Mucosa of gallbladder (tissue), 1 donor: ENCODE measurements around the gene HM13. TPM values are rescaled to one million over a fixed set of nuclear protein-coding genes. Genes with fewer than 3 reads are reported as not detected.
A peak's percentile ranks its signal among the peaks of the same experiment; 100 is the strongest.
"Not testable (repeated sequence)": the region's sequence is repeated elsewhere in the genome, so short reads cannot be mapped to it uniquely, and the experiment has no call there.

ENCODE experiments used
- DNase-seq: peaks from one replicate; pipeline ENCODE4 v3.0.0-alpha.2; 2020; ENCODE audit warnings: low spot score
- total RNA-seq: library from RNA; stranded (reverse); gene quantifications from one replicate; pipeline ENCODE4 v1.2.1, GENCODE V29; 2021
- donor health status: DM: no; HTN: no; CAD: no.

Gene HM13
- total RNA-seq, 1 donor from 2014 or later: 204 TPM

GRCh38 chr20:31567380-31567720 is 53.1 kb downstream of the HM13 start:
- DNase-seq: no peak

- no peak for DNase-seq
Observed at GRCh38 chr20:31568041-31568731, 53.9 kb downstream of the HM13 start.

GRCh38 chr20:31568773-31569162 is 54.5 kb downstream of the HM13 start:
- DNase-seq: no peak

DNA sequence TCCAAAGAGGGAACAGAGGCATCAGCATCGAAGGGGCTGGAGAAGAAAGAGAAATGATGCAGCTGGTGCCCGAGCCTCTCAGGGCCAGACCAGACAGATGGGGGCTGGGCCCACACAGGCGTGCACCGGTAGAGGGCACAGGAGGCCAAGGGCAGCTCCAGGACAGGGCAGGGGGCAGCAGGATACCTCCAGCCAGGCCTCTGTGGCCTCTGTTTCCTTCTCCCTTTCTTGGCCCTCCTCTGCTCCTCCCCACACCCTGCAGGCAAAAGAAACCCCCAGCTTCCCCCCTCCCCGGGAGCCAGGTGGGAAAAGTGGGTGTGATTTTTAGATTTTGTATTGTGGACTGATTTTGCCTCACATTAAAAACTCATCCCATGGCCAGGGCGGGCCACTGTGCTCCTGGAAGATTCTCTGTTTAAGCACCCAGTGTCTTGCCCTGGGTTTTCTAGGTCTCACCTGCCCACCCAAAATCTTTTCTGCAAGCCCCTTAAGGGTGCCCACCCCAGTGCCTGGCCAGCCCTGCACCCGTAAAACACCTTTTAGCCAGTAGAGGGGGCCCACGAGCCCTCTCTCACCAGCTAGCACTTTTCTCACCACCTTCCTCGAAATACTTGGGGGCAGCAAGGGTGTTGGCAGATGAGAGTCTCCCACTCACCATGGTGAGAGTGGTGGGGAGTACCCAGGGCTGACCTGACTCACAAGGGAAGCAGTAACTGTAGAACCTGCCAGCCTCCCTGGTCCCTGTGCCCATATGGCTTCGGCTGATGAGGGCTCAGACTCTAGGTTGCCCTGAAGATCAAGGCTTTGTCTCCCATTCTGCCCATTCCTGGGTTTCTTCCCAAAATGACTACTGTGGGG is 55.1 kb downstream of the HM13 start:
- peak; percentile 40 for DNase-seq

DNA sequence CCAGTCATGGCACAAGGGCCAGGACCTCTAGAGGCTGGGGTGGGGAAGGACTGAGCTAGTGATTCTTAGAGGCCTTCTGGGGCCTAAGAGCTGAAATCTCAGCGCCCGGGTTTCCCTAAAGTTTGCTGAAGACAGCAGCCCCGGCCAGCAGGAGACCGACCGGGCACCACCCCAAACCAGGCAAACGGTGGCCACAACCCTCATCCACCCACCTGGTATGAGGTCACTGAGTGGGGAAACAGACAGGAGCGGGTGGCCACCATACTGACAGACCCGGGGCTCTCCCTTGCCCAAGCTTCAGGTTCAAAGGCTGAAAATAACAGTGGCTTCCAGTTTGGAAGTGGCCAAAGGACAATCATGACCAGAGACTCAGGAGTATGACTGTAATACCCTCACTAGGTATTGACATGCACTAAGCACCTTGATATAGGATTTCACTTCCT is 55.8 kb downstream of the HM13 start:
- no peak for DNase-seq

DNA sequence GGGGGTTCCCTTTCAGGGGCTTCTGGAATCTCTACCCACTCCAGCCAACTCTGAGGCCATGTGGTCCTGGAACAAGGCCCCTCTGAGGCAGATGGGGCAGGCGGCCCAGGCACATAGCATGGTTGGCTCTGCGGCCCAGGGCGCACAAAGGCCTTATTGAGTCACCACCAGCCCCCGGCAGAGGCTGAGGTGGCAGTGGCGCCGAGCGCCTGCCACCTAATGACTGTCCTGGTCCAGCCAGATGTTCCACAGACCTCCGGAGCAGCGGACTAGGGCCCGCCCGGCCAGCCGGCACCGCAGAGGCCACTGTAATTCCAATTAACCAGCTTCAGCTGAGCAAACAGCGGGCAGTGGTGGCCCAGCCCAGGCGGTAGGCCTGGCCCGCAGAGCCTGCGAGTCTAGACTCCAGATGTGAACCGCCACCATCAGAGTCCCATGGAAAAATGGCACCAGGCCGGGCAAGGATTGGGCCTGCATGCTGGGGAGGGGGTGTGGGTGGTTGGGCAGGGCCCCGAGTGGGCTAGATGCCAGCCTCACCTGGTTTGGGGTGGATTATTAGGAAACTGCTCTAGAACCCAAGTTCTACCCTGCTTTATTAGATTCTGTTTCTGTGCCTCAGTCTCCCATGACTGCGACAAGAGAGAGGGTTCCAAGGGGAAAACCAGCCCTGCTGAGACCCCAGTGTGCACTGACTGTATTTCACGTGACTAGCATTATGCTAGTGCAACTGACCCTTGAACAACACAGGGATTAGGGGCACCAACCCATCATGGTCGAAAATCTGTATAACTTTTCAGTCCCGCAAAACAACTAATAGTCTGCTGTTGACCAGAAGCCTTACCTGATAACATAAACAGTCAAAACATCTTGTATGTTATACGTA is 56.7 kb downstream of the HM13 start:
- no peak for DNase-seq

- no peak for DNase-seq
Observed at GRCh38 chr20:31572042-31572700, 57.9 kb downstream of the HM13 start.

GRCh38 chr20:31572701-31573554 is 58.7 kb downstream of the HM13 start:
- peak; percentile 92 for DNase-seq

DNA sequence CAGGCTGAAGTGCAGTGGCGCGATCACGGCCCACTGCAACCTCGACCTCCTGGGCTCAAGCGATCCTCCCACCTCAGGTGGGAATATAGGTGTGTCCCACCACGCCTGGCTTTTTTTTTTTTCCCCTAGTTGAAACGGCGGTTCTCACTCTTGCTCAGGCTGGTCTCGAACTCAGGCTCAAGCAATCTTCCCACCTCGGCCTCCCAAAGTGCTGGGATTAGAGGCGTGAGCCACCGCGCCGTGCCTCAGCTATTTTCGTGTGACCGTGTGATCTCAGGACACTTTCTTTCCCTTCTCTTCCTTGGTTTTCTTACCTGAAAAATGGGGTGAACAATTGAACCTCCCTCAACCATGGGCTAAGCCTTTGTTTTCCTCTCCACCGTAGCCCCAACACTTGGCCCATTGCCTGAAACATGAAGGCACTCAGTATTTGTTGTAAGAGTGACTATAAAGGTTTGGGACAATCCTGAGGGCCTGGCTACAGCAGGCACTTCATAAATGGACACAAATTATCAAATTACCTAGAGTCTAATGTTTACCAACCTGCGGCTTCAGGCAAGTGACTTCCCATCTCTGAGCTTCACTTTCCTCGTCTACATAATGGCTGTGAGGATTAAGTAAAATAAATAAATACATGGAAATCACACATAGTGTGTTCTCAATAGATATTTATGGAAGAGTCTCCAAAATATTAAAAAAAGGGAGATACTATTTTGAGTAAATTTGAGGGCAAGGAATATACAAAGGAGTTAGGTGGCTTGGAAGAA is 59.5 kb downstream of the HM13 start:
- DNase-seq: no peak

- DNase-seq: not testable (repeated sequence)
Observed at GRCh38 chr20:31574986-31575385, 60.7 kb downstream of the HM13 start.

DNA sequence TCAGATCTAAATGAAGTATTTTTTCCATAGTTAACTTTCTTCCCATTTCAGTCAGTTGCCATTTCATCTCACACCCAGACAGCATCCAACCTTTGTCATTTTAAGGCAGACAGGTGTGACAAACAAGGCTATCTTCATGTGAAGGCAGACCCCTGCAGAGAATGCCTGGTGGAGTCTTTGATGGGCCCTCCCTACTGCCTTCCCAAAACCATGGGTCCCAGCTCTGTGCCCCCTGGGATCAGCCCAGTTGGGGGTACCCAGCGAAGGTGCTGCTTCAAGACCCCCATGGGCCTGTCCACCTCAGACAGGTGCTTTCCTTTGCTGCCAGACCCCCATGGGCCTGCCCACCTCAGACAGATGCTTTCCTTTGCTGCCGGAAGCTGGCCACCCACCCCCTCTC is 62.5 kb downstream of the HM13 start:
- DNase-seq: no peak

DNA sequence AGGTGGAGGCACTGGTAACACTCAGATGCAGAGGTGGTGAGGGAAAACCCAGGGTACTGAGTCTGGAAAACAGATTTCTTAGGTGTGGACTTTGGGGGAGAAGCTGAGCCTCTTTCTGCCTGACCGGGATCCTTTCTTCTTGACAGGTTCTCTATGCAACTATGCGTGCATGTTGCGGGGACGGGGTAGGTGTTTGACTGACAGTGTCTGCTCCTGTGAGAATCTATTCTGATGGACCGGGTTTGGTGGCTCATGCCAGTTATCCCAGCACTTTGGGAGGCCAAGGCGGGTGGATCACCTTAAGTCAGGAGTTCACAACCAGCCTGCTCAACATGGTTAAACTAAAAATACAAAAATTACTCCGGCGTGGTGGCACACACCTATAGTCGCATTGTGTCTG is 63.0 kb downstream of the HM13 start:
- DNase-seq: no peak

- DNase-seq: no peak
Observed at GRCh38 chr20:31578448-31579138, 64.4 kb downstream of the HM13 start.

DNA sequence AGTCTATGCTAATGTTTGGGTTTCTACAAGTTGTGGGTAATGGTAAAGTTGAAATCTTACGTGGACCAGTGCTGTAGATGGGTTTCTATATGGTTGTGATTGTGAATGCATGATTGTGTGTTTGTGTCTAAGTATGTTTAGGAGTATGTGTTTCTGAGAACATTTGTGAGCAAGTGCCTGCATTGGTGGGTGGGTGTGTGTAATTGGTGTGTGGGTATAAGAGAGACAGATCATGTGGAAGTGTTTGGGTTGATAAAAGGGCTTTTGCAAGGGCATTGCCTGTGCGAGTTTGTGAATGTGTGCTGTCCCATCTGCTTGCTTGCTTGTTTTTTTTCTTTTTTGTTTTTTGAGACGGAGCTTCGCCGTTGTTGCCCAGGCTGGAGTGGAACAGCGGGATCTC is 65.0 kb downstream of the HM13 start:
- DNase-seq: no peak

- DNase-seq: not testable (repeated sequence)
Observed at GRCh38 chr20:31579941-31580651, 65.9 kb downstream of the HM13 start.

GRCh38 chr20:31580706-31581105 is 66.5 kb downstream of the HM13 start:
- no peak for DNase-seq

- no peak for DNase-seq
Observed at GRCh38 chr20:31581391-31581790, 67.1 kb downstream of the HM13 start.

GRCh38 chr20:31587545-31588389 is 73.5 kb downstream of the HM13 start:
- DNase-seq: no peak
